ENCODE results near the gene DLGAP4.

DLGAP4 gene

DNA sequence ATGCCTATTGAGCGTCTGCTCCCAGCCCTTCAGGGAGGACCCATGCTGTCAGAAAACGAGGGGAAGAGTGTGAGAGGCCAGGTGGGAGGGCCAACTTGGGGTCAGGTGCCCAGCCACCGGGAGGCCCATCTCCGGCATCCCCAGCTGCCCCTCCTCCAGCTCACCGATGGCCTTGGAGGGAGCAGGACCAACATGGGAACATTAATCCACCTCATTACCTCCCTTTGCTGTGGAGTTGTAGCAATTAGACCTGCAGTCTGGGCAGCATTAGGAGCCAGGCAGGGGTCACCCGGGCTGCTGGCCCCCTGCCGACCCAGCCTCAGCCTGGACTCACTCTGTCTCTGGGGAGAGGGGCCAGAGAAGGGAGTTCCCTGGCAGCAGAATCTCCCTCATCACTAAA lies 25.1 kb downstream of the DLGAP4 start:
- no peak for DNase-seq (ENCODE audit: low spot score)

DNA sequence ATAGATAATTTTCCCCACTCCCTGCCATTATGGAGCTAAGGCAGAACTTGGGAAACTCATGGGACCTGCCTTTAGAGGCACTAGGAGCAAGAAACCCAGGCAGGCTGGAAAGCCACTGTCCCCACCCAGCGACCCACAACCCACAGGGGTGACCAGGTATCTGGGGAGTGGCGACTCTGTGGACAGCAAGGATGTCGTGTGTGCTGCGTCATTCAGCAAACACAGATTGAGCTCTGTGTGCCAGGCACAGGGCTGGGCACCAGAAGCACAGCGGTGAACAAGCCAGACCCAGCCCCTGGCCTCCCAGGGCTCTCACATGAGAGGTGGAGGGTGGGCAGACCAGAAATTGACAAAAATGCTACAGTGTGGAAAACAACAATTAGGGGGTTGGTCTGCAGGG lies 27.7 kb downstream of the DLGAP4 start:
- no peak for DNase-seq (ENCODE audit: low spot score)

DNA sequence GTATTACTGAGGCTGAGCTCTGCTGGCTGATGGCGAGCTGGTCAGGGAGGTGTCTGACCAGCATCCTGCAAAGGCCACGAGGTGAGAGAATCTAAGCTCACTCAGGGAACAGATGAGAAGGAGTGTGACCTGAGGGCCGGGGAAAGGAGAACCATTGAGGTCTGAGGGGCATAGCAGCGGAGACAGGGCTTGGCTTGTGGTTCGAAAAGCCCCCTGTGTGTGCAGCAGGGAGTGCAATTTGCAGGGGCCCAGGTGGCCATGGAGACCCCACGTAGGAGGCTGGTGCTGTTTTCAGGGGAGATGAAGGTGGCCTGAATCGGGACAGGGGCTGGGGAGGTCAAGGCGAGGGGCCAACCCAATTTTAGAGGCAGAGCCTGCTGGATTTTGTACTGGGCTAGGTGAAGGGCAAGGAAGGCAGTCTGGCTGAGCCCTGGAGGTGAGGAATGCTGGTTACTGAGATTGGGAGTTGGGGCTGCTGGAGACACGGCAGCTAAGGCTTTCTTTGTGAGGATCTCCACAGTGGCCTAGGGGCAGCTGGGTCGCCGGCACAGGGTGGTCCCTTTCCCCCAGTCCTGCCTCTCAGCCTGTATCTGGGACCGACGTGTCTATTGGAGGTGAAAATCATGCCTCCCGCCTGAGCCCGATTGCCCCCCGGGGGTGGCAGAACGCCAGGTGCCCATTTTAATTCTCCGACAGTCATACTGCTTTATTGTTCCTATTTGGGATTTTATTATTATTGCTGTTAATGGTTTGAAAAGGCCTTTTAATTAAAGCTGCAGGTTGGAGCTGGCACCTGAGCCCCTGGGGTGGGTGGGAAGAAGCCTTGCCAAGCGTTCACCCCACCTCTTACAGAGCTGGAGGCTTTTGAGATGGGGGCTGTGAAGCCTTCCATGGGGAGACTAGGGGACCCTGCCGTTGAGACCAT lies 28.4 kb downstream of the DLGAP4 start:
- no peak for DNase-seq (ENCODE audit: low spot score)

DNA sequence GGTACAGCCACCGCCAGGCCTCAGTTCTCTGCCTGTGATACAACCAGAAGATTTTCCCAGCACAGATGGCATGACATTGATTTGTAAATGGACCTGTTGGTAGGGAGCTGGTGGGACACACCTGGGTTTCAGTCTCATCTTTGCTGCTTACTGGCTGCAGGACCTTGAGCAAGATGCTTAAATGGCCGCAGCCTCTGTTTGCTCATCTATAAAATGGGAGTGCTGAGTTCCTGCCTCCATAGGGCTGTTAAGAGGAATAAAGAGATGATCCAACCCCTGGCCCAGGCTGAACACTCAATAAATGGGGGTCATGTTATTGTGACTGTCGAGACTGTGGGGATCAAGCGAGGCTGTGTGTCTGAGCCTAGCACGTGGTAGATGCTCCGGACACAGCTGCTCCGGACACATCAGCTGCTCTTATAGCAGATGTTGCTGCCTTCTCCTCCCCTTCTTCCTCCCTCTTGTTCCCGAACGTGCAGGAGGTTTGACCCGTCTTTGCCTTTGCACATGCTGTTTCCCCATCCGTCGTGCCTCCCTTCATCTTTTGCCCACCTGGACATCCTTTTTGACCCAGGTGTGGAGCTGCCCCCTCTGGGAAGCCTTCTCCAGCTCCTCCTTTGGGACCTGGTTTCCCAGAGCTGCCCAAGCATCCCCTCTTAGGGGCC lies 29.2 kb downstream of the DLGAP4 start:
- no peak for DNase-seq (ENCODE audit: low spot score)

DNA sequence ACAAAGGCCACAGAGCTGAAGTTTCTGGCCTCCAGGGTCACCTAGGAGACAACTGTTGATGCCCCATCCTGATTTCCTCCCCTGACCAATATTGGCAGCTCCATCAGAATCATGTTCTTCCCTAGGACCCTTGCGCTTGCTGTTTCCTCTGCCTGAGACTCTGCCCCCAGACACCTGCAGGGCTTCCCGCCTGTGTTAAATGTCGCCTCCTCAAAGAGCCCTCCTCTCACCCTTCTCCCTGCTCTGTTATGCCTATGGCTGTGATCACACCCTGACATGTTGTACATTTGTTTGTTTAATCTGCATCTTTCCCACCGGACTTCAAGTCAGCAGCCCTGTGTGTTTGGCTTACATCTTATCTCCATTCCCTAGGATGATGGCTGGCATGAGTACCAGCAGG lies 30.1 kb downstream of the DLGAP4 start:
- no peak for DNase-seq (ENCODE audit: low spot score)

DNA sequence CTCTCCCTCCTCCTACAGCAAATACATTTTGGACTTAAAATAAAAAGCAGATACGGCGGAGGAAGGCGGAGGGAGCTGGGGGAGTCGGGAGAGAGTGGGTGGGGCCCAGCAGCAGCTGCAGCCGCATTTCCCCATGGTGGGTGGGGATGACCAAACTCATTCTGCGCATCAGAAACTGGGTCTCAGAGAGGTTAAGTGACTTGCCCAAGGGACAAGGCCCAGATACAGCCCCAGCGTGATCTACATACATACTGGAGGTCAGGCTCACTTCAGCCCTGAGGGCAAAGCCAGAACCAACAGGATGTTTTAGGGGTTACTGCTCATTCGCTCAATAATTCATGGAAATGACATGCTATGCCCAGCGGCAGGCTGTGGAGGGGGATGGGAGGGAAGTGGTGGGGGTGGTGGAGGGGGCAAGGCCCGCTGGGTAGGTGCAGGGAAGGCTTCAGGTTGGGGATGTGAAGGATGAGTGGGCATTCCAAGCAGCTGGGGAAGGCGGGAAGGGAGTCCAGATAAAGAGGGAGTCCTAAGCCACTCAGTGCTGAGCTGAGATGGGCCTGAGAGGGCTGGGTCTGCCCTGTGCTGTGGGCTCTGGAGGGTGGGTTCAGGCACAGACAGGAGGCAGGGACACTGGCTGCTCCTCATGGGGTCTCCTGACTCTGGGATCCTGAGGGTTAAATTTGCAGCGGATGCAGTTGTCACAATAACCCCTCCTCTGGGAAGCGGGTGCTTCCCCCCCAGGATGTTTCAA lies 31.0 kb downstream of the DLGAP4 start:
- no peak for DNase-seq (ENCODE audit: low spot score)

DNA sequence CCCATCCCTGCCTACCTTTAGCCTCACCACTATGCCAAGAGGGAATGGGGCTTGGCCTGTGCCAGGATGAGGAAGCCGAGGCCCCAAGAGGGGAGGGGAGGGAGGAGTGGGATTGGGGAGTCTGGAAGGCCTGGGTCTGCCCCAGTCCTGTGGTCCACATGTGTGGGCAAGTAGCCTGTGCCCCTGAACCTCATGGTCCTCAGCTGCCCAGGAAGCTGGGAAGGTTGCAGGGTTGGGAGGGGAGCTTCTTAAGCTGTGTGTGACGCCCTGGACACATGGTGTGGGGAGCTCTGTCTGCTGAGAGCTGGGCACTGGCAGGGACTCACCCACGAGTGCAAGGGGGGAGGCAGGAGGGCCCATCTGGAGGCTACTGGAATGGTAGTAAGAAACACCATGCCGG lies 31.7 kb downstream of the DLGAP4 start:
- no peak for DNase-seq (ENCODE audit: low spot score)

DNA sequence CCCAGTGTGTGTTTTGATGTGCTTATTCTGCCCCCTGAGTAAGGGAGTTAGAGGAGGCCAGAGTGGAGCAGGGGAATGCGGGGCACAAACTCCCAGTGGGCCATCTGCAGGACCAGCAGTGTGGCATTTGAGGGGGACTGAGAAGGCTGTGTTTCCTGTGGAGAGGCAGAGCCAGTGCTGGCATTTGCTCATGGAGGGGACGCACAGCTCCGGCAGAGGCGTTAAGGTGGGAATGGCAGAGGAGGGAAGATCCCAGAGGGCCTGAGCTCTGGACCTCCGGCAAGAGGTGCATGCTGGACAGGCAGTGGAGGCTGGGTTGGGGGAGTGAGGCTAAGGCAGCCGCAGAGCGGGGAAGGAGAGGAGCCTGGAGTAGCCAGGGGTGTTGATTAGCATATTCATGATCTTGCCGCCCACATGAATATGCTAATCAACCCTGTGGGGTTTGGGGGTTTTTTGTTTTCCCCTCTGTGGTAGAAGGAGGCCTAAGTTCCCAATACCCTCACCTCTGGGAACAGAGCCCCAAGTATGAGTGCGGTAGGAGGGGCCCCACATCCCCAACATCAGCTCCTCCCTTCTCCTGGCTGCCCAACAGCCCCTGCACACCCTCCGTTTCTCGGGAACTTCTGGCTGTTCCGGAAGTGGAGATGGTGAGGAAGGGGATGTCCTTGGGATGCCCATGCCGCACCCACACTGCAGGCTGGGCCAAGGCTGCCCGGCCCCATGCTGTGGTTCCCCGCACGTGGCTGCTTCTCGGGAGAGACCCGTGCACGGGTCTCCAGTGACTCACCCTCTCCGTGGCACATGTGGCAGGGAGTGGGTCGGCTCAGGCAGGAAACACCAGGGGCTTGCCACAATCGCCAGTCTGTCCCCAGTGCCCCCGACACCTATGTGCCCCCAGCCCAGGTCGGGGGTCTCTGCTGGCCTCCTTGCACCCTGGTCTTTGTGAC lies 33.8 kb downstream of the DLGAP4 start:
- no peak for DNase-seq (ENCODE audit: low spot score)

DNA sequence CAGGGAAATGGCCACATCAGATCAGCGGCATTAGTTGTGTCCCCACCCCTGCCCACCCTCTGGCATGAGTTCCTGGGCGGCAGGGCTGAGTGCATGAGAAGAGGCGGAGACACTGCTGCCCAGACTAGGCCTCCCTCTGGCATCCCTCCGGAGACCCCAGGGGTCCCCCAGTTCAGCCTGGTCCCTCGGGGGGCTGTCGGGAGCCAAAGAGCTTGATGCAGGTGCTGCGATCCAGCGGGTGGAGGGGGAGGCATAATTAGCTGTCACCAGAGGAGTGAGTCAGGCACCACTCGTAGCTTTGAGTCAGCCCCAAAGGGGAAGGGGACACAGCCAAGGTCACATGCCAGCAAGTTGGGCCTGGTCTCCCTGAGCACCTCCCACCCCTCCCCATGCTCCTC lies 34.5 kb downstream of the DLGAP4 start:
- DNase-seq (ENCODE audit: low spot score): no peak

DNA sequence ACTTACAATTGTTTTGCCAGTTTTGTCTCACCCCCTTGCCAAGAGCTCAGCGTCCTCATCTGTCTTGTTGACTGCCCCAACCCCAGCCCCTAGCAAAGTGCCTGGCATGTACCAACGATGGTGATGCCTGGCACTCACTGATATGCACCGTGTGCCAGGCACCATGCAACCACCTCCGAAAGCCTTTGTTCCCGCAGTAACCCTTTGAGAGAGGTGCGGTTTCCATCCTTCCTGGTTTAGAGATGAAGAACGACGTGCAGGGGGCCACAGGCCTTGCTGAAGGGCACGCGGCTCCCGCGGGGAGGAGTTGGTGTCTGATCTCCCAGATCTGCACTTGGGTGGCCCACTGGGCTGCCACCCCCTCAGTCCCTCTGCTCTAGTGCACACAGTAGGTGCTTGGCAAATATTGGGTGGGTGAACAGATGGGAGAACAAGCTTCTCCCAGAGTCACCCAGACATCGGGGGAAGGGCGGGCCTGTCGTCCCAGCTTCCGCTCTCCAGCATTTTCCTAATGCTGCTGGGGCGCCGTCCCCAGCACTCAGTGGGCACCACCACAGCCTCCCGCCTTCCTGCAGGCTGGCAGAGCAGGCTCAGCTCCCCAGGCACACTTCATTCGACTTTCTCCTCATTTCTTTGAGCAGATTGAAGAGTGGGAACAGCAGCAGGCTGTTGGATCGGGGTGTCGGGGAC lies 35.3 kb downstream of the DLGAP4 start:
- DNase-seq (ENCODE audit: low spot score): no peak

DNA sequence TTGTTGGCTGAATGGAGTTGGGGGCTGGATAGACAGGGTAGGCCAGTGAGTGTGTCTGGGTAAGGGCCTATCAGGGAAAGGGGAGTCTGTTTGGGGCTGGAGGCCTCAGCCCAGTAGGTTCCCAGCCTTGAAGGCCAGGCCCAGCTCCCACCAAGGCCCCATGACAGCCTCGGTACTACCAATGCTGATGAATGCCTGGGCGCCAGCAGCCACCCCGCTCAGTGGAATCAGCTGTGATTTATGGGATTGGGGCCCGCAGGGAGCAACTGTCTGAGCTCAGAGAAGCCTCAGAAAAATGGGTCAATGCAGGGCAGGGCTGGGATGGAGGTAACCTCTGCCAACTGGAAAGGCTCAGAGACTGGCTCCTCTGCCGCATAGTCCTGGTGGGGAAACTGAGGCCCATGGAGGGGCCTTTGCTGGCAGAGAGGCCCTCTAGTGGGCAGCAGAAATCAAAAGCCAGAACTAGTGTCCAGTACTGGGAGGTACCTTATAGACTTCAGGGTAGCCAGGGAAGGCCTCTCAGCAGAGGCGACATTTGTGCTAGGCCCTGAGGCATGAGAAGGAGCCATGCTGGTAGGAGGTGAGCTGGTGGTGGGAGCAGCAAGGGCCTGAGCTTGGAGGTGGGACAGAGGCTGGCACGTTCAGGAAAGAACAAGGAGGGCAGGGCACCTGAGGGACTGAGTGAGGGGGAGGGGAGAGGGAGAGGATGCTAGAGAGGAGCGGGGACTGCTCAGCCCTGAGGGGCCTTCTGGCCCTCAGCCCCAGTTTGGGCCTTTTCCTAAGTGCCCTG lies 36.4 kb downstream of the DLGAP4 start:
- DNase-seq (ENCODE audit: low spot score): no peak

DNA sequence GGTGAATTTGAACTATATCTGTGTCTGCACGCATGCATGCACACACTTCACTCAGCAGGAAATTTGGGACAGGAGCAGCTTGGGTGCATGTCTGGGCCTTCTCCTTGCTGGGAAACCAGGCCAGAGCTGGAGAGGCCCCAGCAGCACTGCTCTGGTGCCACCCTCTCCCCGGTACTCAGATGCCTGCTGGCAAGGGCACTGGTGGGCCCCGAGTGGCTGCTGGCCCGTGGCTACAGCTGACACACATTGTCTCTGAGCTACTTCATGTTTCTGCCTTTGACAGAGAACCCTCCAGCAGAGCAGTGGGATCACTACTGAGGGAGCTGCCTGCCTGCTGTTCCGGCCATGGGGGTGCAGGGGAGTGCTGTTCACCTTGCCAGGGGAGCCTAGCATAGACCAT lies 37.5 kb downstream of the DLGAP4 start:
- DNase-seq (ENCODE audit: low spot score): no peak

DNA sequence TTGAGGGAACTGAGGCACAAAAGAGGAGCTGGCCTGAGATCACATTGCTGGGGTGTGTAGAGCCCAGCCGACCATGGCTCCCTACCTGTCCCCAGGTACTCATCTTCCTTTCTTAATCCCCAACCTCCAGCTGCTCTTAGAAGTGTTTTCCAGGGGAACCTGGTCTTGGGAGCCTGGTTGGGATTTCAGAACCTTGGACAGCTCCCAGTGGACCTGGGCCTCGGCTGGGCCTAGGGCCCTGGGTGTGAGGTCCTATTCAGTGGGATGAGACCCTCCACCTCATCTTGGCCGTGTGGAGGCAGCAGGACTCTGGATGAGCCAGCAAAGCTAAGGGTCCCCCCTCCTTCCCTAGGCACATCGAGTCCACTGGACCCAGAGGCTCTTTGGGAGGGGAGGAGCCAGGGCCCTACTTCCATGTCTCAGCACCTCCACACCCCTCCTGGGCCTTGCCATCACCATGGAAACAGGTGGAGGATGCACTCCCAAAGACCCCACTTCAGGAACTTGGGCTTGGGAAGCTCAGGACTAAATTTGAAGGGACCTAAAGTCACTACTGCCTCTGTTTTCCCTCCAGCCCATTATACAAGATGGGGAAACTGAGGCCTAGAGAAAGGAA lies 38.5 kb downstream of the DLGAP4 start:
- peak; percentile 68 for DNase-seq (ENCODE audit: low spot score)

DNA sequence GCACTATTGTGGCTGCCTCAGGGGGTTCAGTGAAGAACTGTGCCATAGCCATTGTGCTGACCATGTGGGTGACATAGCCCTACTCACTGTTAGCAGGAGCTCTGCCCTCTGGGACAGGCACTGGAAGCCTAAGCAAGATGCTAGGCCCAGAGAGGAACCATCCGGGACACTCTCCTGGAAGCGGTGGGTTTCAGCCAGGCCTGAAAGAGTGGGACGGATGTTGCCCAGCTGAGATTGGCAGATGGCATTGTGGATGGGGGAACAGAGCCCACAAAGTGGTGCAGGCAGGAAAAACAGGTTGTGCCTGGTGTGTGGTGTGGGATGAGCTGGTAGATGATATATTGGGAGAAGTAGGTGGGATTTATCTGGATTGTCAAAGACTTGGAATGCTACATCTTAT lies 40.1 kb downstream of the DLGAP4 start:
- no peak for DNase-seq (ENCODE audit: low spot score)

DNA sequence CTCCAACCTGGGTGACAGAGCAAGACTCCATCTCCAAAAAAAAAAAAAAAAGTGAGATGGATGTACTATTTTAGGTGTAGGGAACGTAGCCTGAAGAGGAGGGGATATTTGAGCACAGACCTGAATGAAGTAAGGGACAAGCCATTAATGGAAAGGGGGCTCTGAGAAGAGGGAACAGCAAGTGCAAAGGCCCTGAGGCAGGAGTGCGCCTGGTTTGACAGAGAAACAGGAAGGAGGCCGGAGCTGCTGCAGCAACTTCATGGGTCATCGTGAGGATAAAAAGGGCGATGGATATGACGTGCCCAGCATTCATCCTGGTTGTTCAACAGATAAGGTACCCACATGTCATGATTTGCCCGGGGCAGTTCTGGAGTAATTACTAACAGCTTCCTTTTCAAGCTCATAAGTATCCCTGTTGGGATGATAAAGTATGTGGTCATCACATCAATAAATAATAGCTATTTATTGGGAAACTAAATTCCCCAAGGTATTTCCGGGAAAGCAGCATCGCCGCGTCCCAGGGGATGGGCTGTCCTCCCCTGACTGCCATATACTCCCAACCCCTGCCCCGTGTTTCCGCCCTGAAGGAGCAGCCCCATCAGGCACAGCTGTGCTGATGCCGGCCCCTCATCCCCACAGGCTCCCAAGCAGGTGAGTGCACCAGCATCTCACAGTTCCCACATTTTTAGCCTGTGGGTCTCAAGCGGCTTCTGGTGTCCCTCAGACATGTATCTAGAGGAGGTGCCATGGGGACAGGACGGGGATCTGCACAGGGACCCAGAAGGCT lies 43.4 kb downstream of the DLGAP4 start:
- no peak for DNase-seq (ENCODE audit: low spot score)

DNA sequence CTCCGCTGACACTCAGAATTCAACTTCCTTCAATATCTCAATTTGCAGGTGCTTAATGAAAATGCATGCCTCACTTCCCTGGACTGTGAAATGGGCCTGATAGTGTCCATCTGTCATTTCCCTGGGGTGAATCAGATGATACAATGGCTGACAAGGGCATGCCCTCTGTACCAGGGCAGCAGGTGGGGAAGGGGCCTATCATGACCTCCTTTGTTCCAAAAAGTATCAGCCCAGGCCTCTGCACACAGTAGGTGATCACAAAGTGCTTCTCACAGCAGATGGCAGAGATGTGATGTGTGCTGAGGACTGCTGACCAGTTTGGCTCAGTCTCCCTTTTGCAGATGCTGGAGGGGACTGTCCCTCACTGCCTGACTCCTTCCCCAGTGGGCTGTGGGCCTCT lies 44.3 kb downstream of the DLGAP4 start:
- no peak for DNase-seq (ENCODE audit: low spot score)

DNA sequence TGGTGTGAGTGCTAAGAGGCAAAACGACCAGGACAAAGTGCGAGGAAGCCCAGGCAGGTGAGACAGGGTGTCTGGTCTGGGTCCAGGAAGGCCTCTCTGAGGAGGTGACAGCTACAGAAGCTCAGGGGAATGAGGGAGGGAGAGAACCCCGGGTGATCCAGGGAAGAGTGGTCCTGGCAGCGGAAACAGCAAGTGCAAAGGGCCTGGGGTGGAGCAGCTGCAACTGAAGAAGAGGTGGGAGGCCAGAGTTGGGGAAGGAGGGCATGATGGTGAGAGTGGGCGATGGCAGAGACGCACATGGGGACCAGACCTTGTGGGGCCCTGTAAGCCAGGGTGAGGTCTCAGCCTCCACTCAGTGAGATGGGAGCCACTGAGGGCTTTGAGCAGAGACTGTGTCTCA lies 45.8 kb downstream of the DLGAP4 start:
- no peak for DNase-seq (ENCODE audit: low spot score)

DNA sequence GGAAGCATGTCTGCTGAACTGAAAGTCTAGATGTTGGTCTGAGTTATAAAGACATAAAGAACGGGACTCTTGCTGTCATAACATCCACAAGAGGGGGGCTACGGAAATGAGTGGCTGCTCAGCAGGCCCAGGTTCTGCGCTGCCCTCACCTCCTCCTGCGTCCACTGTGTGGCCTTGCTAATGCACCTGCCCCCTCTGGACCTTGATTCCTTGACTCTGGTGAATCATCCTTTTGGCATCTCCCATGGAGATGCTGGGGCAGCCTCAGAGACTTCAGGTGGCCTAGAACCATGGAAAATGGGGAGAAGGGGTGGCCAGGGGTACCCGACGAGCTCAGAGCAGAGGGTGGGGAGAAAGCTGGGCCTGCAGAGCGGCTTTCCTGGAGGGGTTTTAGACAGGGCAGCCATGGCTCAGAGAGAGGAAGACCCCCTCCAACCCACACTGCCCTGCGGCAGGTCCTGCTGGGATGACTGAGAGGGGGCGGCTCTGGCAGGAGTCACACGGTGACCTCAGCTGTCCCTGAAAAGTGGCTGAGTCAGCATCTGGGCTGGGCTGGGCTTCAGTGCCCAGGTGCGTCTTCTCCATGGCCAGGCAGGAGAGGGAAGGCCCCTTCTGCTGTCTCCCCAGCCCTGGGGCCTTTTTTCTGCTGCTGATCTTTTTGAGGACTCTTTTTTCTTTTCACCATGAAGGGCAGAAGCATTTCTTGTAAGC lies 46.9 kb downstream of the DLGAP4 start:
- no peak for DNase-seq (ENCODE audit: low spot score)
